Epithelial cell of esophagus (primary cell): ENCODE data around the gene GPT2.
A peak's percentile ranks its signal among the peaks of the same experiment; 100 is the strongest.

ENCODE experiments used
- DNase-seq: peaks from one replicate; pipeline ENCODE4 v3.0.0; 2010; ENCODE audit warnings: low read depth
- H3K4me3 ChIP-seq: 2 replicates; pipeline ENCODE4 v1.5.1; 2011; ENCODE audit warnings: mild to moderate bottlenecking, low read length, control low read depth
- CTCF ChIP-seq: IDR thresholded peaks from 2 replicates; pipeline ENCODE4 v1.5.1; 2011; ENCODE audit warnings: low read depth, mild to moderate bottlenecking, low read length, control low read depth, inconsistent platforms; ENCODE audit not compliant: insufficient read depth; ENCODE audit errors: missing control alignments

GPT2 gene

DNA sequence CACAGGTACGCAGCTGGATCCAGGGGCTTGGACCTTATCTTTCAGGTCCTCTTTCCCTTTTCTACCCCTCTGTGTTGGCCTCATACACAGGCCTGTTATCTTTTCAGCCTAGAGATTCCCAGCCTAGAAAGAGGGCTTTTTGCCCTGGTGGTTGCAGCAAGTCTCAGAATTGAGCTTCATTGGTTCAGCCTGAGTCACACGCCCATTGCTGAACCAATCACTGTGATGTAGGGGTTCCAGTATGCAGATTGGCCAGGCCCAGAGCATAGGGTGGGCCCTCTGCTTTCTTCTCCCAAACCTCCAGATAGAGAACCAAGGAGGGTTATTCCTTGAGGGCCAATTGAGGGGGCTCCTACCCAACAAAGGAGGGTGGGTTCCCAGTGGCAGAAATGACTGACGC lies 32.8 kb downstream of the GPT2 start:
- H3K4me3 ChIP-seq, result no peak overlapping the region
- no peak for TF ChIP-seq CTCF
- no peak for DNase-seq

DNA sequence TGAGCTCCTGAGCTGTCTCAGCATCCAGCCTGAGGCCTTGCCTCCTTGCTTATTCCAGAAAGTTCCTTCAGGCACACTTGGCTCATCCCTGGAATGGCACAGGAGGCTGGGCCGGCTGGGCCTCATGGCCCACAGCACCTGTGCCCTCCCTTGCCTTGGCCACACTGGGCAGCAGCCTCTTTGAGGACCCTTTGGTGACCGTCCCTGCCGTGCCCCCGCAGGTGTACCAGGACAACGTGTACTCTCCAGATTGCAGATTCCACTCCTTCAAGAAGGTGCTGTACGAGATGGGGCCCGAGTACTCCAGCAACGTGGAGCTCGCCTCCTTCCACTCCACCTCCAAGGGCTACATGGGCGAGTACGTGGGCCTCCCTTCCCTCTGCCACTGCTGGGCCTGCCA lies 34.2 kb downstream of the GPT2 start:
- no peak for DNase-seq
- no peak for TF ChIP-seq CTCF
- no peak overlapping the region for H3K4me3 ChIP-seq

DNA sequence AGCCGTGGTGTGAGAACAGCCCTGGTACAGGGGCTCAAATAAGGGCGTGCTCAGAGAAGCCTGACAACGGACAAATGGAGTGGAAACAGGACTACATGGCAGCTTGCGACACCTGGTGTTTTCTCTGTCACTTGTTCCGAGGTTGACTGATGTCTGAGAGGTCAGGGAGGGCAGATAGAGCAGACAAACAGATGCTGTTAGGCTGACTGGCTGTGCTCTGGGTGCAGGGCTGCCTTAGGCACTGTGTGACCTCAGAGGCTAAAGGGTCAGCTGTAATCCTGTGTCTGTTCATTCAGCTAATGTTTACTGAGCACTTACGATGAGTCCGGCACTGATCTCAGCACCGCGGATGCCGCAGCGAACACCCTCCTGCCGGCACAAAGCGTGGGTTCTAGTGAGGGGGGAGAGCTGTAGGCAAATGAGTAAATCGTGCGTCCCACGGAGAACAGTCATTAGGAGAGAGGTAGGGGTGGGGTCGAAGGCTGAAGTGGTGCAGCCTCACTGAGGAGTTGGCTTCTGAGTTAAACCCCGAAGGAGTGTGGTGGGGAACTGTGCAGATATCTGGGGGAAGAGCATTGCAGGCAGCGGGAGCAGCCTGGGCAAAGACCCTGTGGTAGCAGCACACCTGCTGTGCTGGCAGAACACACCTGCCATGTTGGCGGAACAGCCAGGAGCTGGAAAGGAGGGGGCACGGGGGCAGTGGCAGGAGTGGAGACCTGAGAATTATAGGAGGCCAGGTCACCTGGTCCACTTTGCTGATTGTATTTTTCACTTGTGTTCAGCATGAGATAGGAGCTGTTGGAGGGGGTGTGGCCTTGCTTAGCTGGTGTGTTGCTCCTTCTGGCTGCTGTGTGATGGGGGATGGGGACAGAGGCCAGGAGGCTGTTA lies 35.0 kb downstream of the GPT2 start:
- TF ChIP-seq CTCF, result no peak
- no peak overlapping the region for H3K4me3 ChIP-seq
- DNase-seq, result no peak

GRCh38 chr16:46920402-46921068 lies 36.4 kb downstream of the GPT2 start:
- DNase-seq, result peak; percentile 33
- no peak overlapping the region for H3K4me3 ChIP-seq
- no peak for TF ChIP-seq CTCF

DNA sequence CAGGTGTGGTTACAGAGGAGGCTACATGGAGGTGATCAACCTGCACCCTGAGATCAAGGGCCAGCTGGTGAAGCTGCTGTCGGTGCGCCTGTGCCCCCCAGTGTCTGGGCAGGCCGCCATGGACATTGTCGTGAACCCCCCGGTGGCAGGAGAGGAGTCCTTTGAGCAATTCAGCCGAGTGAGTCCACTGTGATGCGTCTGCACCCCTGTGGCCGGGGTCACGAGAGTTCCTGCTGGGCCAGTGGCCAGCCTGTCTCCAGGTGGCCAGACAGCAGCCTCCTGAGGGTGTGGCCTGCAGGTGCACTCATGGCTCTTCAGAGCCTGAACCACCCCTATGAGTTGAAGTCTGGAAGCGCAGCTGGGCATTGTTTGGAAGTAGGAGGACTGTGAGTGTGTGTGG lies 38.1 kb downstream of the GPT2 start:
- no peak overlapping the region for H3K4me3 ChIP-seq
- no peak for TF ChIP-seq CTCF
- DNase-seq, result no peak

DNA sequence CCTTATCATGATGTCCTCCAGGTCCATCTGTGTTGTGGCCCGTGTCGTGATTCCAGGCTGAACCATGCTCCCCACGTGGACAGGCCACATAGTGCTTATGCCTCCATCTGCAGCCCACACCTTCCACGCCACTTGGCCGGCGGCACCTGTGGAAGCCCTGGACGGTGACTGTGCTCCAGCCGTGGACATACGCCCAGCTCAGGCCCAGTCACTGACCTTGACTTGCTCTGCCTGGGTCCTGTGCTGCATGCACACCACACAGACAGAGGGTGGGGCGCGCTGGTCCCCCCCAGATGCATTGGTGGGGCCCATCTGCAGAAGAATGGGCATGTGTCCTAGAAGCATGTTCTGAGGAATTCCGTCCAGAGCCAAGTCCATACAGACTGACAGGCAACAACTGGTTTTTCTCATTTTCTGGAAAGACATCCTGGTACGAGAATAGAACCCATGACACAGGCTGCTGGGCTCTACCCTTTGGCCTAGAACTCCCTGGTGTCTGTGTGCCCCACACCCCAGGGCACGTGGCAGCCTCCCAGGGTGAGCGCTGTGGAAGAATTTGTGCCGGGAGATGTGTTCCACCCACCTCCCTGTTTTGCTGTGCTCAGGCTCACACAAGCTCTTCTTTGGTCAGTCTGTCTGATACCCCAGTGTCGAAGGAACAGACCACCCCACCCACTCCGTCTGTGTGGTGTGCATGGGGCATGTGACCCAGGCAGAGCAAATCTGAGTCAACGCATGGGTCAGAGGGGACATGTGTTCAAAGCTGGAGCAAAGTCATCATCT lies 39.5 kb downstream of the GPT2 start:
- DNase-seq, result no peak
- no peak overlapping the region for H3K4me3 ChIP-seq
- no peak for TF ChIP-seq CTCF
